ENCODE data around the gene WDR81.
"Not testable (repeated sequence)": the region's sequence is repeated elsewhere in the genome, so short reads cannot be mapped to it uniquely, and the experiment has no call there.

WDR81 gene

GRCh38 chr17:1724351-1724868, at the start of gene WDR81:
Gene WDR81 (plus strand): TSS chr17:1724704. CDS start chr17:1724960, 256 bp downstream.
- DNase-seq: peak; percentile 80

GRCh38 chr17:1676401-1676800, 48.1 kb upstream of the WDR81 start:
- no peak for DNase-seq

GRCh38 chr17:1683459-1683858, 41.0 kb upstream of the WDR81 start:
- DNase-seq: no peak

- peak; percentile 98 for DNase-seq
Measured at GRCh38 chr17:1684378-1685189, 39.9 kb upstream of the WDR81 start, which contains the start of gene PRPF8. Gene PRPF8 (minus strand): TSS chr17:1684867. CDS start chr17:1684571, 296 bp downstream.

GRCh38 chr17:1686086-1686485, 38.4 kb upstream of the WDR81 start:
- no peak for DNase-seq

GRCh38 chr17:1688405-1688804, 36.1 kb upstream of the WDR81 start:
- not testable (repeated sequence) for DNase-seq

GRCh38 chr17:1690544-1691221, 33.8 kb upstream of the WDR81 start:
- DNase-seq: no peak

GRCh38 chr17:1693339-1693738, 31.2 kb upstream of the WDR81 start:
- no peak for DNase-seq

- DNase-seq: no peak
Measured at GRCh38 chr17:1695365-1695764, 29.1 kb upstream of the WDR81 start.

GRCh38 chr17:1697681-1698080, 26.8 kb upstream of the WDR81 start:
- no peak for DNase-seq

GRCh38 chr17:1699891-1700290, 24.6 kb upstream of the WDR81 start:
- DNase-seq: not testable (repeated sequence)

- no peak for DNase-seq
Measured at GRCh38 chr17:1703063-1703462, 21.4 kb upstream of the WDR81 start.

- no peak for DNase-seq
Measured at GRCh38 chr17:1705004-1705403, 19.5 kb upstream of the WDR81 start.

GRCh38 chr17:1707107-1707506, 17.4 kb upstream of the WDR81 start:
- peak; percentile 55 for DNase-seq

- not testable (repeated sequence) for DNase-seq
Measured at GRCh38 chr17:1708791-1709346, 15.6 kb upstream of the WDR81 start.

GRCh38 chr17:1709403-1709951, 15.0 kb upstream of the WDR81 start:
- DNase-seq: no peak

- DNase-seq: no peak
Measured at GRCh38 chr17:1709971-1710806, 14.3 kb upstream of the WDR81 start, which contains the start of gene TLCD2. Gene TLCD2 (minus strand): TSS chr17:1710377. CDS start chr17:1710242, 135 bp downstream.

GRCh38 chr17:1710807-1711553, 13.5 kb upstream of the WDR81 start:
- DNase-seq: no peak

GRCh38 chr17:1711804-1712203, 12.7 kb upstream of the WDR81 start:
- DNase-seq: no peak

GRCh38 chr17:1712271-1712670, 12.2 kb upstream of the WDR81 start:
- DNase-seq: no peak

- no peak for DNase-seq
Measured at GRCh38 chr17:1713160-1713877, 11.2 kb upstream of the WDR81 start.

Measured in CD4-positive, alpha-beta T cell treated with Interleukin-4 for 4 hours (primary cell).